ENCODE data around the gene PTPRD.

- TF ChIP-seq CTCF (IDR thresholded peaks at IDR 0.05 in 8 of 11, conservative IDR thresholded peaks at IDR 0.05 in 3 of 11) (no peak), POLR2AphosphoS5 (IDR thresholded peaks at IDR 0.05) (no peak)
Measured at GRCh38 chr9:8730618-8731017, 1882.2 kb downstream of the PTPRD start.
